COLO668 (cell line): Measurements from ENCODE around the gene CSKMT.
"Not testable (repeated sequence)": the region's sequence is repeated elsewhere in the genome, so short reads cannot be mapped to it uniquely, and the experiment has no call there.

Source experiments
- DNase-seq: peaks from one replicate; lab custom pipeline; 2025; ENCODE audit not compliant: unreplicated experiment; lab: John Stamatoyannopoulos, UW

Gene CSKMT

GRCh38 chr11:62654297-62654696 lies 10.8 kb upstream of the CSKMT start:
- no peak for DNase-seq

DNA sequence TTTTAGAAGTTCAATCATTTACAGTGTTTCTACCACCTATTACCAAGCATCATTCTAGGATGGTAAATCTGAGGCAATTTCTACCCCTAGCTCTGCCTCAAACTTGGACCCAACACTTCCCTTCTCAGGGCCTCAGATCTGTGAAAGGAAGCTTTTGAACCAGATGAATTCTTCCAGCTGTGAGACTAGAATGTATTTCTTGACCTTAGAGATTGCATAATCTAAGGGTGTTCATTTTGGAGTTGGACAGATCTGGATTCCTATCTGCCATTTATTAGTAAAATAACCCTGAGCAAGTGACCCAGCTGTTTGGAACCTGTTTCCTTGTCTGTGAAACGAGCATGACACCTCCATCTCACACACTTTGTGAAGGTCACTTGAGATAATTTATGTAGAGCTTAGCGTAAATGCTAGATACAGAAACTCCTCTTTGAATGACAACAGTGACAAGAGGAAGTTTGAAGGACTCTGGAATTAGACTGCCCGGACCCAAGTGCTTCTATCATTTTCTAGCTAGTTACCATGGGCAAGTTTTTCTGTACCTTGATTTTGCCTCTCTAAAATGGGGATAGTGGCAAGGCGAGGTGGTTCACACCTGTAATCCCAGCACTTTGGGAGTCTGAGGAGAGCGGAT lies 8.2 kb upstream of the CSKMT start:
- DNase-seq = no peak

GRCh38 chr11:62664405-62665074 lies 572 bp upstream of the CSKMT start:
- peak; percentile 60 for DNase-seq

DNA sequence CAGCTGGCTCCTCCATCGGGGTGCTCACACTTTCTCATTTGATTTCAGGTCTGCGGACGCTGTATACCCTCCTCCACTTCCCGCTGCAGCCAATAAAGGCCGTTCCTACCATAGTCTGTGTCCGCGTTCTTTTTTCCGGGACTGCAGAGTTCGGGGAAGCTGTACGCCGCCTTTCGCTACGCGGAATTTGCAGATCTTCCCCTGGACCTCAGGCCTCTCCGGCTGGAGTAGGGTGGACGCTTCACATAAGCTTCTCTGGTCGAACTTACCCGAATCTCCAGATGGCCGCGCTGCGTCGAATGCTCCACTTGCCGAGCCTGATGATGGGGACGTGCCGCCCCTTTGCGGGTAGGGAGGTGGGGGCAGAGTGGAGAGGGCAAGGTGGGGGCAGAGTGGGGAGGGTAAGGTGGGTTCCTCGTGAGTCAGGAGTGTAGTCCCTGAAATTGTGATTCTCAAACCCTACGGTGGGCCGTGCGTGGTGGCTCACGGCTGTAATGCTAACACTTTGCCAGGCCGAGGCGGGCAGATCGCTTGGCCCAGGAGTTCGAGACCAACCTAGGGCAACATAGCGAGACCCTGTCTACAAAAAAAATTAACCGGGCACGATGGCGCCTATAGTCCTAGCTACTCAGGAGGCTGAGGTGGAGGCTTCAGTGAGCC lies 617 bp downstream of the CSKMT start:
- peak; percentile 51 for DNase-seq

DNA sequence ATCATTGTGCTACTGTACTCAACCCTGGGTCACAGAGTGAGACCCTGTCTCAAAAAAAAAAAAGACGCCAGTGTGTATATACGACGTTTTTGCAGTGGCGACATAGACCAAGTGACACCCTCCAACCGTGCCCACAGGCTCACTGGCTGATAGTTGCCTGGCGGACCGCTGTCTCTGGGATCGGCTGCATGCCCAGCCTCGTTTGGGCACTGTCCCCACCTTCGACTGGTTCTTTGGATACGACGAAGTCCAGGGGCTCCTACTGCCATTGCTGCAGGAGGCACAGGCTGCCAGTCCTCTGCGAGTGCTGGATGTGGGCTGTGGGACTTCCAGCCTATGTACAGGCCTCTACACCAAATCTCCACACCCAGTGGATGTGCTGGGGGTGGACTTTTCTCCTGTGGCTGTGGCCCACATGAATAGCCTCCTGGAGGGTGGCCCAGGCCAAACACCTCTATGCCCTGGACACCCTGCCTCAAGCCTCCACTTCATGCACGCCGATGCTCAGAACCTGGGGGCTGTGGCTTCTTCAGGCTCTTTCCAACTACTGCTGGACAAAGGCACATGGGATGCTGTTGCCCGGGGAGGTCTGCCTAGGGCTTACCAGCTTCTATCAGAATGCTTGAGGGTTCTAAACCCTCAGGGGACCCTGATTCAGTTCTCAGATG lies 1.3 kb downstream of the CSKMT start:
- DNase-seq = no peak

GRCh38 chr11:62667460-62667859 lies 2.3 kb downstream of the CSKMT start:
- DNase-seq = no peak

DNA sequence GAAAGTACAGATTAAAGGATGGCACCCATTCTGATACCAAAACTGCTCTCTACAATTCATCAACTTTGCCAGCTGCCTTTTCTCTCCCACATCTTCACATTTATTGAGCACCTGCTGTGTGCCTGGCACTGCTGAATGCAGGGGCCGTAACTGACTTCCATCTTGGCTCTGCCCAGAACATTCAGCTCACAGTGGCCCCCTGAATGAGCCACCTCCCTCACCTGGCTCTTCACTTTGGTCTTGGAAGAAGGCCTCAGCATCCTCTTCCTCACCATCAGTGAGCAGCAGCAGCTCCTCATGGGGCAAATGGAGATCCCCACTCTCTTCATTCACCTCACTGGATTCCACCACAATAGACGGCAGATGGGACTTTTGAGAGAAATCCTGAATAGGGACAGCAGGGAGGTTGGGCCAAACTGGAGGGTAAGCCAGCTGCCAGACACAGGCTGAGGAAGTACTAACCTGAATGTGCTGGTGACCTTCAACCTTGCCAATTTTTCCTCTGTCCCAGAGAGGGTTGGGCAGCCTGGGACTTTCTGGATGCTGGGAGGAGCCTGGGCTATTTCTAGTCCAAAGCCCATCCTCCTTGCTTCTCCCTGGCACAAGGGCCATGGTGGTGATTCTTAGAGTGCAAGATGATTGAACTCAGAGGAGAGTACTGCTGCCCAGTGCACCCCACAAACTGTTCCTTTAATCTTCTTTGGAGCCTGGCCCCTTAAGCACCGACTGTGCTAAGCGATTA lies 4.5 kb downstream of the CSKMT start:
- DNase-seq = no peak

GRCh38 chr11:62671236-62671607 lies 6.1 kb downstream of the CSKMT start:
- DNase-seq = peak; percentile 66

DNA sequence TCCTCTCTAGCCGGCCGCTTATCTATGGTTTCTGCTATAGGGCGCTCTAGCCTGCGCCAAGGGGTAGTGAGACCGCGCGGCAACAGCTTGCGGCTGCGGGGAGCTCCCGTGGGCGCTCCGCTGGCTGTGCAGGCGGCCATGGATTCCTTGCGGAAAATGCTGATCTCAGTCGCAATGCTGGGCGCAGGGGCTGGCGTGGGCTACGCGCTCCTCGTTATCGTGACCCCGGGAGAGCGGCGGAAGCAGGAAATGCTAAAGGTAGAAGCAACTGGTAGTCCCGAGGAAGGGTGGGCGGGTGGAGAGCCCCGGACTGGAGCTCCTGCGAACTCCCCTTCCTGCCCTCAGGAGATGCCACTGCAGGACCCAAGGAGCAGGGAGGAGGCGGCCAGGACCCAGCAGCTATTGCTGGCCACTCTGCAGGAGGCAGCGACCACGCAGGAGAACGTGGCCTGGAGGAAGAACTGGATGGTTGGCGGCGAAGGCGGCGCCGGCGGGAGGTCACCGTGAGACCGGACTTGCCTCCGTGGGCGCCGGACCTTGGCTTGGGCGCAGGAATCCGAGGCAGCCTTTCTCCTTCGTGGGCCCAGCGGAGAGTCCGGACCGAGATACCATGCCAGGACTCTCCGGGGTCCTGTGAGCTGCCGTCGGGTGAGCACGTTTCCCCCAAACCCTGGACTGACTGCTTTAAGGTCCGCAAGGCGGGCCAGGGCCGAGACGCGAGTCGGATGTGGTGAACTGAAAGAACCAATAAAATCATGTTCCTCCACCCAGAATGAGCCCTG lies 6.7 kb downstream of the CSKMT start, which contains the start of the genes LBHD1 and UQCC3:
Gene LBHD1 (minus strand): TSS at position 660 of the 782 bp plus-strand sequence. CDS start 2,236 bp downstream, outside the sequence.
Gene UQCC3 (plus strand): TSS at position 66 of the 782 bp plus-strand sequence. CDS start 73 bp downstream, at position 139.
- DNase-seq = peak; percentile 86

- no peak for DNase-seq
Measured at GRCh38 chr11:62673196-62673525, 8.0 kb downstream of the CSKMT start.

DNA sequence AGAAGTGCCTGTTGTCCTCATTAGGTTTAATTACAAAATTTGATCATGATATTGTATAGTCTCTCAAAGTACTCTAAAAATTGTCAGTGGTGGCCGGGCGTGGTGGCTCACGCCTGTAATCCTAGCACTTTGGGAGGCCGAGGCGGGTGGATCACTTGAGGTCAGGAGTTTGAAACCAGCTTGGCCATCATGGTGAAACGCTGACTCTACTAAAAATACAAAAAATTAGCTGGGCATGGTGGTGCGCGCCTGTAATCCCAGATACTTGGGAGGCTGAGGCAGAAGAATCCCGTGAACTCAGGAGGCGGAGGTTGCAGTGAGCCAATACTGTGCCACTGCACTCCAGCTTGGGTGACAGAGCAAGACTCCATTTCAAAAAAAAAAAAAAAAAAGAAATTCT lies 10.3 kb downstream of the CSKMT start:
- not testable (repeated sequence) for DNase-seq

GRCh38 chr11:62676698-62677097 lies 11.6 kb downstream of the CSKMT start:
- DNase-seq = no peak

DNA sequence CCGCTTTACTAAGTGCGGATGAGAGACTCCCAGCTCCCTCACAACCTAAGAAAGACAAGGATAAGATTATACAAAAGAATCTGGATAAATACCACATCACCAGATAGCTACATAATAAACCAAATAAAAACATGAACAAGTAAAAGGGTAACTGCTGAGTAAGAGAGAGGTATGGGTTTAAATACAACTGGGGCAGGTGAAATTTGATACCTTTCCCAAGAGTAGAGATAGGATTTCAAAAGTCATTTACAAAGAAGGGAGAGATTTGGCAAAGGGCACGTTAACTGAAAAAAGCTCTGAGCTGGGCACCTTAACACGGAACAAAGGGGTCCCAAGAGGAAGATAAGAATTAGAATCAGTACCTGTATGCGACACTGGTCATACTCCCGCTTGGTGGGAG lies 12.0 kb downstream of the CSKMT start:
- DNase-seq = no peak

DNA sequence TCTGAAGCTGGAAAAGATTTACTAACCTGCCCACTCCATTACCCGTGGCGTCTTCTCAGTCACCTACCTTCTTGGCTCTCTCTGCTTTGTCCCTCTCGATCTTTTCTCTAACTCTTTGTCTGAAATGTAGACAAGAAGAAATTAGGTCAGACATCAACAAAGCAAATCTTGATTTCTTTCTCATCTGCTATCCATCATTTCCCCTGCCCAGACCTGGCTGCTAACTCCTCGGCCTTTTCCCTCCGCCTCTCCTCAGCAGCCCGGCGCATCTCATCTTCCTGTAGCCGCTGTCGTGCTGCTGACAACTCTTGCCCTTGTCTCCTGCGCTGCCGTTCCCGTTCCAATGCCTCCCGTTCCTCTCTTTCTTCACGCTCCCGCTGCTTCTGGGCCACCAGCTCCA lies 12.6 kb downstream of the CSKMT start:
- DNase-seq = no peak

DNA sequence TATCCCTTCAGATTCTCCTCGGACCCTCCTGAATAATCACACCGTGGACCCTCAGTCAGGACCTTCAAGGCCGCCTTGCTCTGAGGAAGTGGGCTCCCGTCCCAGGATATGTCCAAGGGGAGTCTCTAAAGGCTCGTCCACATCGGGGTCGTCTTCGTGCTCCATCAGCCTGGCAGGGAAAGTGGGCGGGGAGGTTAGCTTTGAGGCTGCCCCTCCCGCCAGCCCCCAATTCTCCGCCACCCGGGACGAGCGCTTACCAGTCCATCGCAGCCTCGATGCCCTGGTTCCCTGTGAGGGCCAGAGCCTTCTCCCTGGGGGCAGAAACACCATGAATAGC lies 13.3 kb downstream of the CSKMT start:
- no peak for DNase-seq

DNA sequence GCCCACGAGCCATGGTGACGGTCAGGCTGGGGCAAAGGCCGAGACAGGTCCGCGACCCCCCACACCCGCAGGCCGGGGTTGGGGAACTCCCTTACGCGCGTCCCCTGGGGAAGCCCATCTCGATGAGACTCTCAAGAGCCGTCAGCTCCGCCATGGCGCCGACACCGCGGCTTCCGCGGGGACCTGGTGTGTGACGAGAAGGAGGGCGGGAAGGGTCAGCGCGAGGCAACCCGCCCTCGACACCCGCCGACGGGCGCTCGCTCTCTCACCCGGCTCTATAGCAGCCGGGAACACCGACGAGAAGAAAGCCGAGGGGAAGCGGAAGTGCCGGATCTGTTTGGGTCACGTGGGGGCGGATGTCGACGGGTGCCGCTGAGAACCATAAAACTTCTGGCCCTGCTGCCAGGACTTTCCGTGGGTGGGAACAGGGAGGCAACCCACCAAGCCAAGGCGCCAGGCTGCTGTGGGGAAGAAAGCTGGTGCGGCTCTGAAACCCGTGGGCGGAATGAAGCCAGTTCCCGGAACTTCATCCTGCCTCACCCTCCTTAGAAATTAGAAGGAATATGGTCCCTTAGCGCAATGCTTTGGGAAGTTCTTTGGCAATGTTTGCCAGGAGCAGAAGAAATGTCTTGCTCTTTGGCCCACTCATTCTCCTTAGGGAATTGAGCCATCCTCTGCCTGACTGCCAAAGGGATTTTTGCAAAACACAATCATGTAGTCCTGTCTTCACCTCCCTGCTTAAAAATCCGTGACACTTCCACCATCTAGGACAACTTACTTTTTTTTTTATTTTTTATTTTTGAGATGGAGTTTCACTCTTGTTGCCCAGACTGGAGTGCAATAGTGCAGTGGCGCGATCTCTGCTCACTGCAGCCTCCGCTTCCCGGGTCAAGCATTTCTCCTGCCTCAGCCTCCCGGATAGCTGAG lies 13.9 kb downstream of the CSKMT start, which contains the start of gene UBXN1:
Gene UBXN1 (minus strand): TSS at position 304 of the 927 bp plus-strand sequence. CDS start 150 bp downstream, at position 154.
- peak; percentile 84 for DNase-seq

DNA sequence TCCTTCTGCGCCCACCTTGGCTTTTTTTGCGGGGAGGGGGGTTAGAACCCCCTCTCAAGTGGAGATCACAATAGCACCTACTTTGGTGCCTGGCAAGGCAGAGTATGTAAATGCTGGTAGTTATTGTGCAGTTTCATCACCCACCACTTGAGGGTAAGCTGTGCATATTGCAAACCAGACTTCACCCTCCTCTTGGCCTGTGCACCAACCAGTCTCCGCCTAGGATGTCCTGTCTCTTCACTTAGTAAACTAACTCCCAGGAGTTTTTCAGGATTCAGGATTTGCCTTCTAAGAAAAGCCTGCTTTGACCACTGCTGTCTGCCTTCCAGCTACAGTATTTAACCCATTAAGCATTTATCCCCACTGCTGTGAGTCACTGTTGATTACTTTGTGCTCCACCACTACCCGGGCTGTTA lies 15.7 kb downstream of the CSKMT start:
- peak; percentile 43 for DNase-seq

GRCh38 chr11:62682518-62682917 lies 17.4 kb downstream of the CSKMT start:
- DNase-seq = no peak
